Brain microvascular endothelial cell (primary cell): Measurements from ENCODE around the gene SH3RF3.
A peak's percentile ranks its signal among the peaks of the same experiment; 100 is the strongest.

Experiments
- DNase-seq: peaks from one replicate; pipeline ENCODE4 v3.0.0-alpha.2; 2020
- H3K27ac ChIP-seq: fragments of 250-450 bp; sonication (Bioruptor Pico); 2 replicates; pipeline ENCODE4 v1.5.1; 2020; ENCODE audit warnings: mild to moderate bottlenecking, moderate library complexity
- H3K27me3 ChIP-seq: fragments of 250-450 bp; sonication (Bioruptor Pico); replicated peaks from 2 replicates; pipeline ENCODE4 v1.5.1; 2020; ENCODE audit warnings: mild to moderate bottlenecking
- H3K36me3 ChIP-seq: fragments of 250-450 bp; sonication (Bioruptor Pico); replicated peaks from 2 replicates; pipeline ENCODE4 v1.5.1; 2020; ENCODE audit warnings: mild to moderate bottlenecking
- H3K4me3 ChIP-seq: 2 replicates; pipeline ENCODE4 v1.5.1; 2011; ENCODE audit warnings: low read depth, mild to moderate bottlenecking, control low read depth, low read length, moderate library complexity
- CTCF ChIP-seq: IDR thresholded peaks from 2 replicates; pipeline ENCODE4 v1.5.1; 2011; ENCODE audit warnings: low read depth, mild to moderate bottlenecking, moderate library complexity, low read length, control low read depth, inconsistent platforms; ENCODE audit errors: missing control alignments
- in situ Hi-C: cut with HindIII; loops from 2 replicates; pipeline ENCODE4 v1.10.0; 2017; ENCODE audit warnings: low sequenced_read_pairs, low pct_ligation_motif_present

SH3RF3 gene

DNA sequence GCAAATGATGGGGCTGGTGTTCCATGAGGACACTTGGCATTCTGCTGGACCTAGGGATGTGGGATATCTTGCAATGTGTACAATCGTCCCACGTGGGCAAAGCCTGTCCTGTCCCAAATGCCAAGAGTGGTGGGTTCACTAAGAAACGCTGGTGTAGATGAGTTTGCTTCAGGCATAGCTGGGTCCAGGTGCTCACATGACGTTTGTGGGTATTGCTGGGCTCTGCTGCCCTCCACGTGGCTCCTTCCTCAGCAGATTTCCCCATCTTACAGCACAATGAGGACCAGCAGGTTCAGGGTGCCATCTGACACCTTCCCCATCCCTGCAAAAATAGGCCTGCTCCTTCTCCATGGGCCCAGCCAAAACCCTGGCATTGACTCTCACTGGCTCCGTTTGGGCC, 378.8 kb downstream of the SH3RF3 start:
- in situ Hi-C loops, result no loop called here
- Histone ChIP-seq H3K27ac (no peak overlapping the region), H3K4me3 (no peak overlapping the region), H3K36me3 (no peaks in the 10 kb centered on the region), H3K27me3 (no peaks in the 10 kb centered on the region)
- DNase-seq, result no peak
- TF ChIP-seq CTCF, result no peak

DNA sequence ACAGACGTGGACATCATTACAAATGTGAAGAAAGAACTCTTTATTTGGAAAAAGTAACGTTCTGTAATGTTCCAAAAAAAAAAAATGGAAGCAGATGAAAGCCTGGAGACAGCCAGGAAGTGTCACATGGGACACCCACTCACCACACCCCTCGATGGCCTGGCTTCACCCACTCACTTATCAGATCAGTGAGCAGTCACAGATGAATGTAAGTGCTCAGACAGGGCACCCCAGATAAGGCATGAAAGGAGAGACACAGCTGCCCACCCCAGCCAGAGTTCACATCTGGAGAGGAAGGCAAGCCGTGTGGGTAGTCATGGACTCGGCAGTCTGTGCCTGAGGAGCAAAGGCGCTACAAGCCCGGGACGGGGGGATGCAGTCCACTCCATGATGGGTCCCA, 379.6 kb downstream of the SH3RF3 start:
- H3K27me3 ChIP-seq, result no peaks in the 10 kb centered on the region
- no peak for DNase-seq
- no peak overlapping the region for H3K27ac ChIP-seq
- H3K4me3 ChIP-seq, result no peak overlapping the region
- in situ Hi-C loops, result no loop called here
- H3K36me3 ChIP-seq, result no peaks in the 10 kb centered on the region
- TF ChIP-seq CTCF, result no peak

DNA sequence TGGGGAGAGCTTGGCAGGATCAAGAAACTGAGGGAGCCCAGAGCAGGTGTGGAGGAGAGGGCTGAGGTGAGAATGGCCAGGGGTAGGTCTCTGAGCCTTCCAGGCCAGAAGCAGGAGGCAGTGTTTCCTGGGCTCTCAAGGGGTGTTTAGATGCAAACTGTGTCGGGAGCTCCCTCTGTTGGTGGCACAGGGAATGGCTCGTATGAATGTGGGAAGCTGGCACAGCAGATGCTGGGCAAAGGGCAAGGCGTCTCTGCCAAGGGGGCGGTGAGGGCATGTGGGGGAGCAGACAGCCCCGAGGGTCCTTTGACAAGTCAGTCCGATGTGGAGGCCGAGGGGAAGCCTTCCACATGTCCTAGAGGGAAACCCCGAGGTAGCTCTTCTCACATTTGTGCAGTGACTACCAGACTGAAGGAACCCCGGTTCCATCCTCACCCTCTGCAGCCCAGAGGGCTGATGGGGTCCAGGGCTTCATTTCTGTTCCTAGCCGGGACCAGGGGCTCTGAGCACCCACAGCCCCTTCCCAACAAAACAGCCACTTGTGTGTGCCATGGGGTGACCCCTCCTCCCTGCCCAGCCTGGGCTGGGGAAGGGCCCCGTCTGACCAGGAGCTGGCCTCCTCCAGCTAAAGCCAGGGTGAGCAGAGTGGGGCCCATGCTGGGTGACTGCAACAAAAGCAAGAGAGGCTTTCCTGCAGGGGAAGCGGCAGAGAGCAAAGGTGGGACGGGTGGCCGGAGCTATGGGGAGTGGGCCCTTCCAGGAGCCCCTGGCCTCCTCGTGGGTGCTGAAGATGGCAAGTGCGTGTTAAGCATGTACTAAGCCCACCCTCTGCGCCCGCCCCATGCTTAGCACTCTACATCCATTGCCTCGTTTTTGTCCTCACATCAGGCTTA, 381.4 kb downstream of the SH3RF3 start:
- Histone ChIP-seq H3K4me3 (no peak overlapping the region), H3K27ac (no peak overlapping the region), H3K36me3 (no peaks in the 10 kb centered on the region), H3K27me3 (no peaks in the 10 kb centered on the region)
- TF ChIP-seq CTCF, result peak; percentile 97
- in situ Hi-C loops, result no loop called here
- DNase-seq, result peak; percentile 63

- no peak for TF ChIP-seq CTCF
- no peak overlapping the region for H3K4me3 ChIP-seq
- no peak for DNase-seq
- no peaks in the 10 kb centered on the region for H3K27me3 ChIP-seq
- no peak overlapping the region for H3K27ac ChIP-seq
- in situ Hi-C loops, result no loop called here
- H3K36me3 ChIP-seq, result no peaks in the 10 kb centered on the region
These were observed 382.2 kb downstream of the SH3RF3 start for GRCh38 chr2:109511168-109511567.

GRCh38 chr2:109512076-109512475, 383.1 kb downstream of the SH3RF3 start:
- no peak for DNase-seq
- H3K4me3 ChIP-seq, result no peak overlapping the region
- H3K27ac ChIP-seq, result no peak overlapping the region
- in situ Hi-C loops, result no loop called here
- no peaks in the 10 kb centered on the region for H3K27me3 ChIP-seq
- H3K36me3 ChIP-seq, result no peaks in the 10 kb centered on the region
- no peak for TF ChIP-seq CTCF

DNA sequence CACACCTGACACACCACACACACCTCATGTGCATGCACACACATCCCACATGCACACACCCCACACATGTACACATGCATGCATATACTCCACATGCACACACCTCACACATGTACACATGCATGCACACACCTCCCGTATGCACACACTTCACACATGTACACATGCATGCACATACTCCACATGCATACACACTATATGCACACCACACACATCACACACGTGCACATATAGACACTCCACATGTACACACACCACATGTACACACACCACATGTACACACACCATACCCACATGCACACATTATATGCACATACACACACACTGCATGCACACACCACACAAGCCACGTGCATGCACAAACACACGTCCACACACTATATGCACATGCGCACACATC, 384.2 kb downstream of the SH3RF3 start:
- in situ Hi-C loops, result no loop called here

More for the DNA sequence above, 384.2 kb downstream of the SH3RF3 start:
- no peaks in the 10 kb centered on the region for H3K27me3 ChIP-seq
- TF ChIP-seq CTCF, result no peak
- no peak for DNase-seq
- no peak overlapping the region for H3K4me3 ChIP-seq
- no peaks in the 10 kb centered on the region for H3K36me3 ChIP-seq
- H3K27ac ChIP-seq, result no peak overlapping the region
